Measurements from ENCODE around the gene MAML2.
"Not testable (repeated sequence)": the region's sequence is repeated elsewhere in the genome, so short reads cannot be mapped to it uniquely, and the experiment has no call there.

Gene MAML2

DNA sequence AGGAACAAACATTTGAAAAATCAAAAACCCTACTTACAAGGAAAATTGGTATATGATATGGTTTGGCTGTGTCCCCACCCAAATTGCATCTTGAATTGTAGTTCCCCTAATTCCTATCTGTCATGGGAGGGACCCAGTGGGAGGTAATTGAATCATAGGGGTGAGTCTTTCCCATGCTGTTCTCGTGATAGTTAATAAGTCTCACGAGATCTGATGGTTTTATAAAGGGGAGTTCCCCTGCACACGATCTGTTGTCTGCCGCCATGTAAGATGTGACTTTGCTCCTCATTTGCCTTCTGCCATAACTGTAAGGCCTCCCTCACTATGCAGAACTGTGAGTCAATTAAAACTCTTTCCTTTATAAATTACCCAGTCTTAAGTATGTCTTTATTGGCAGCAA lies 74.5 kb downstream of the MAML2 start:
- DNase-seq (ENCODE audit: low read depth), result not testable (repeated sequence)

DNA sequence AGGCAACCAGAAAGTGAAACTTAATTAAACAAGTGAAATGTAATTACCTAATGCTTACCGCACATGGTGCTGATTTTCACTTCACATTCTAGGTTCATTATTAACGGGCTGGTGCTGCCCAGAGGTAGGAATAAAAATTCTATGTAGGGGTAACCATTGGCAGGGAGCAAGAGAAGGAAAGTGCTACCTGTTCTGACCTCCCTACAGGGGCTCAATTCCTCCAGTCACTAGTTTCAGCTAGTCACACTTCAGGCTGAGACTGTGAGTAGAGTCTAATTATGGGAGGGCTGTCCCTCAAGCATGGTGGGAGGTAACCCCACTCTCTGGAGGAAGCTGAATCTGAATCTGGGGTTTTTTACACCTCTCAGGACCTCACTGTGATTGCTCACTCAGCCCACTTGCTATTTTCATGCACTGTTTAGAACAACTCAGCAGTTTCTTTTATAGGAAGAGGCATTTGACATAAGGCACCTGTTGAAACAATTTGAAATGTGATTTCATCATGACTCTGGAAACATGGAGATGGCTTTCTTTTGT lies 75.4 kb downstream of the MAML2 start:
- DNase-seq (ENCODE audit: low read depth), result peak; percentile 4

DNA sequence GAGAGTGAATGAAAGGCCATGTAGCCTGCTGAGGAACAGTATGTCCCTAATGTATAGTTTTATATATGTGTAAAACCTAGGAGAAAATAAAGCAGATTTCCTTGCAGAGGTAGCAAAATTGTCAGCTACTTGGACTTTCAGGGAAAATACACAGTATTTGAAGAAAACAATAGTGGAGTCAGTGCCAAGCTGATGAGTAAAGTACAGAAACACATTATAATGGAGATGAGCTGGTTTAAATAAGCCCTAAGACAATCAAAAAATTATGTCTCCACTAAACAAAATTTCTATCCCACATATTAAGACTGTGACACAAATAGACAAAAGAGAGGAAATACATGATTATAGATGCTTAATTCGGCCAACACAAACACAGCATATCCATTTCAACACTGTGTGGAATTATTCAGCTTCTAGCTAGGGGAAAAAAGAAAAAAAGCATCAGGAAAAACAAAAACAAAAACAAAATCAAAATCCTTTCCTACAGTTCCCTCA lies 75.9 kb downstream of the MAML2 start:
- DNase-seq (ENCODE audit: low read depth), result no peak

DNA sequence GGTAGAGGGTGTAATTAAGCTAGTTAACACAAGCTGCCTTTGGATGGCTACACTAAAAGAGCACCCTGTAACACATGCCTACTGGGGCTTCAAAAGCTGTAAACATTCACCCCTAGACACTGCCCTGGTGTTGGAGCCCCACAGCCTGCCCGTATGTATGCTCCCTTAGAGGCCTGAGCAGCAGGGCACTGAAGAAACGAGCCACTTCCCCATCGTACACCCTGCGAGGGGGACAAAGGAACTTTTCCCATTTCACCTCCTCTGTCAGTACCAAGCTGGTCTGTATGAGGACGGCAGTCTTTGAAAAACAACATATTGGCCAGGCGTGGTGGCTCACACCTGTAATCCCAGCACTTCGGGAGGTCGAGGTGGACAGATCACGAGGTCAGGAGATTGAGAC lies 77.0 kb downstream of the MAML2 start:
- DNase-seq (ENCODE audit: low read depth), result no peak

DNA sequence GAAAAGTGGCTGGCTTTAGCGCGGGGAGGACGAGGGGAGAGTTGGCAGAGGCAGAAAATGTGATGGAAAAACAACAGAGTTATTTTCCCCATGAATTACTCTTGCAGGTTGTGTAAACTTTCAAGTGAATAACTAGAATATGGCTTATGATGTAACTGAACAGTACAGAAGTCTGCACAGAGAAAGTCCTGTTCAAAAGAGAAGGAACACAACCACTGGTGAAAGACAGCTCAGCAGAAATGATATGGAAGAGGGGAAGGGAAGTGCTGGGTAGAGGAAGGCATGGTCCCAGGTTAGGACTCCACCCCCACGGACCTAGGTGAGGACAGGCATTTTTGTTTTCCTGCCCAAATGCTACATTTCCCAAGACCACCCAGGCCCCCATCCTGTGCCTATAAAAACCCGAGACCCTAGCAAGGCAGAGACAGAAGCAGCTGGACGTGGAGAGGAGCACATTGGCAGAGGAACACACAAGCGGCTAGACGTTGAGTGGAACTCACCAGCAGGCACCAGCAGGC lies 77.7 kb downstream of the MAML2 start:
- no peak for DNase-seq (ENCODE audit: low read depth)

DNA sequence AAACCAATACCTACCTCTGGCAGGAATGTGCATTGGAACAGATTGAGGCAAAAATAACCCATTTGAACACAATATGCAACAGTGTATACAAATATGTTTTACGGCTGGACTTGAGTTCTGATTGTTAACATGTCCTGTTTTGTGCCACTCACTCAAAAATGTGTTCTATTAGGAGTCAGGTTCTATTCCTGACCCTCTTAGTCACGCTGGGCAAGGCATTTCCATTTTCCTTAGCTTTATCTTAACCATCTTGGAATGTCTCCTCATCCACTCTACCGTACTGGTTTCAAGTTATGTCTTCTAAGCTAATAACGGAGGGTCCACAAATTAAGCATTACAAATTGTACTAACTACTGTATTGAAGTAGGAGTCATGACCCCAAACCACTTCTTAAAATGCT lies 78.6 kb downstream of the MAML2 start:
- DNase-seq (ENCODE audit: low read depth), result no peak

DNA sequence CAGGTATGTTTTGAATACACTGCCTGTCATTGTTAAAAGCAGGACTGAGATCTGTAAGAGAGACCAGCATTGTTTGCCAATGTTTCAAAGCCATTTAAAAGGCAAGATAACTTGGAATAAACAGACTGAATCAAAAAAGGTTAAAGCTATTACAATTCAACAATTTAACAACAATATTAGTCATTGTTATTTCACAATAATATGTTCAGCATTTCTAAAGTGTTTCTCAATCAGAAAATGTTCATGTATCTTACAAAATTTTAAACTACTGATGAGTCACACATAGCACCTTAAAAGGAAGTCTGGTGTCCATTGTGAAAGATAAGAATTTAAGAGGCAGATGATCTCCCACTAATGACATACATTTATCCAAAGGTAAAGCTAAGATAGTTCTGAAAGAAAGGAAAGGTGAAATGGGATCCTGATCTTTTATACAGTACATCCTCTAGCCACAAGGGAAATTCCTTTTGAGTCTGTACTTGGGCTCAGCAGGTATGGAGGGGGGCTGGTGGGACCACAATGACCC lies 79.7 kb downstream of the MAML2 start:
- DNase-seq (ENCODE audit: low read depth), result no peak

DNA sequence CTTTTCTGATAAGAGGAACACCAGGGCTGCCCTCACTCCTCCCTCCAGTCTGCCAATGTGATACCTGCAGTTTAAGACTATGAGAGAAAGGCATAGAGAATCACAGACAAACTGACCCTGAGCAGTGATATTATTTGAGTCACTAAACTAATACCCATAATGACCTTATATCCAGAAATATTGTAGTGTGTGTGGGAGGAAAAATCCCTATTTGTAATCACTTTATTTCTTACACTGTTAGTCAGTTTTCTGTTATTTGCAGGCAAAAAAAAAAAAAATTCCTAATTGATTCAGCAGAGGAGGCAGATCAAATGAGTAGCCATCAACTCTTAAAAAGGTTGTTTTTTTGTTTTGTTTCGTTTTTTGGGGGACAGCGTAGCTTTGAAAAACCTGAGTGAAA lies 82.5 kb downstream of the MAML2 start:
- no peak for DNase-seq (ENCODE audit: low read depth)

DNA sequence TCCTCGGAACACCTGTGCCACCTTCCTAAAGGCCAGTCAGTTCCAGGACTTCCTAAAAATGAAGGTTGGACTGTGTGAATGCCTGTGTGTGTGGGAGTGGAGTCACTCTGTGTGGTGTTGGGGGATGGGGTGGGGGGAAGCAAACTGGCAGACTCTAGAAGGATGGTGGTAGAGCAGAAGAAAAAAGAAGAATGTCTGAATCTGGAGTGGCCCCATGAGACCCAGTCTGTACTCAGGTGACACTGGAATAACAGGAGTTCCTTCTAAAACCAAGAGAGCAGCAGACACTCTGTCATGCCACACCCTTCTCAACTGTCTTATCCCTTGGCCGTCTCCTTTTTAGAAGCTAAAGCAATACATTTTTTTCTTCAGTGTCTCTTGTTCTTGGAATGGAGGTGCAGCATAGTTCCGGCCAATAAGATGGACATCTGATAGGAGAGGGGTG lies 82.9 kb downstream of the MAML2 start:
- no peak for DNase-seq (ENCODE audit: low read depth)

DNA sequence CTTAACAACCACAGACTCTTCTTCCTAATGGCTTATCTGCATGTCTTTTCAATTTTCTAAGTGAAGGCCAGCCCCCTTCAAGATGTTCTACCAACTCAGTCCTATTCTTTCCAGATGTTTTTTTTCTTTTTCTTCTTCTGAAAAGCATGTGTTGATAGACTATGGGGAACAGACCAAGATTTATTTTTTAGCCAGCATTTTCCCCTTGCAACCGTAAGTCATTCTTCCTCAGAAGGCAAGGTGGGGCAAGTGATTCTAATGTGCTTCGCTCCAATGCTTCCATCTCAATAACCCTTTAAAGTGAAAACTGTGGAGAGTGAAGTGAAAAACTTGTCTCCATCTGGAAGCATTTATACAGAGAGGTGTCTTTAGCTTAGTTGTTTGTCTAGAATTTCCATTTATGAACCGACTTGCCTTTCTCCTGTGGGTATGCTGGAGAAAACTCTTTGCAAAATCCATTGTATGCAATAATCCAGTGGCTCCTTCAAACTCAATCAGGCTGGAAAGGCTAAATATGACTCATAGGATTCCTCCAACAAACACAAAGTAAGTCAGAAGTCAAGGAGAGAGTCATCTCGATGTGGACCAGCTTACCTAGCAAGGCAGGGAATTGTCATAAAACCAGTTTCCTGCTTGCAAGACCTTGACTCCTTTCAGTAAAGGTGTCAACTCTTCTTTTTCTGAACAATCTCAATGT lies 83.7 kb downstream of the MAML2 start:
- DNase-seq (ENCODE audit: low read depth), result no peak

DNA sequence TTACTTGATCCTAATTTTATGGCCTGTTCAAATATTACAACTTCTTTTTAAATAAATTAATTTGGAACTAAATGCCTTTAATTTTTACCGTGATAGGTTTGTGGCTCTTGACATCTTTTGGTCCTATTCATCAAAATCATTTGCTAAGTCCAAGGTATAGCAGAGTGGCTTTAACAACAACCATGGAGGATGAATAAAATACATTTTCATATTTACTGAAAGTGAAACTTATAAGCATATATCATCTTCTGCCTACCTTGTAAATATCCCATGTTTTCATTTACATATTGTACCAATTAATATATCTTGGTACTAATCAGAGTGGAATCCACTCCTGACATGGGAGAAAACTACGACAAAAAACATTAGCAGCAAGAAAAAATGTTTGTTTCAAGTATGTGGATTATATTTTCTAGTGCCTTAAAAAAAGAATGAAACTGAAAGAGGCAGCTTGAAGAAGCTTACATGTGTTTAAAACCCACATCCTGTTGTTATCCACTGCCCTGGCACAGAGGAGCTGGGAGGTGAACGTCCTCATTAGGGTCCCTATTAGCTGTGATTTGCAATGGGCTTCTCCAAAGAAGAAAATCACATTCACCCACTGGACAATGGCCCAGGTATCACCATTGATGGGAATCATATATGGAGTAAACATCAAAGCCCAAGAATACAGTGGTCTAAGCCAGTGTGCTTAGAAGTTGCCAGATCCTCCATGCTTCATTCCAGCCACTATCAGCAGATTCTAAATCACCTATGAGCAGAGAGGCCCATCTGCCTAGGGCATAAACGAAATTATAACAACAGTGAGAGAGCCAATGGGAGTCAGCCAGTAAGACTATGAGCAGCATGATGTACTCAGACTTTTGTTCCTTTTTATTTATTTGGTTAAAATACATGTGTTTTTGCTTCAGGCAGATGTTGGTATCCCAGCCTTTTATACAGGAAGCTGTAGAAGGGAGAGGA lies 84.7 kb downstream of the MAML2 start:
- DNase-seq (ENCODE audit: low read depth), result peak; percentile 23

DNA sequence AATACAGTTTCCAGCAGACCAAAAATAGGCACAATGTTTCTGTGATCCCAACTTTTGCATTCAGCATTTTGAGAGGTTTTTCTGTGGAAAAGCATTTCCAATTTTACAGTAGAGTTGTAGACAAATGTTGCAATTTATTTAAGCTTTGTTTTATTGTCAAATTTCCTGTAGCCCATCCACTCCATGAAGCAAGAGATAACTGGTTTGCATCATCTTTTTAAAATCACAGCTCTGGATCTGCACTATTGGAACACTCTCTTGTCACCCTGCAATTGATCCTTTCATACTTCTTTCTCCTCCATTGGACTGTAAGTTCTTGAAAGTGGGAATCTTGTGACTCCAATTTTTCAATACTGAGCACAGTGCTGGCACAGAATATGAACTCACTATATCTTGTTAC lies 86.0 kb downstream of the MAML2 start:
- DNase-seq (ENCODE audit: low read depth), result no peak

DNA sequence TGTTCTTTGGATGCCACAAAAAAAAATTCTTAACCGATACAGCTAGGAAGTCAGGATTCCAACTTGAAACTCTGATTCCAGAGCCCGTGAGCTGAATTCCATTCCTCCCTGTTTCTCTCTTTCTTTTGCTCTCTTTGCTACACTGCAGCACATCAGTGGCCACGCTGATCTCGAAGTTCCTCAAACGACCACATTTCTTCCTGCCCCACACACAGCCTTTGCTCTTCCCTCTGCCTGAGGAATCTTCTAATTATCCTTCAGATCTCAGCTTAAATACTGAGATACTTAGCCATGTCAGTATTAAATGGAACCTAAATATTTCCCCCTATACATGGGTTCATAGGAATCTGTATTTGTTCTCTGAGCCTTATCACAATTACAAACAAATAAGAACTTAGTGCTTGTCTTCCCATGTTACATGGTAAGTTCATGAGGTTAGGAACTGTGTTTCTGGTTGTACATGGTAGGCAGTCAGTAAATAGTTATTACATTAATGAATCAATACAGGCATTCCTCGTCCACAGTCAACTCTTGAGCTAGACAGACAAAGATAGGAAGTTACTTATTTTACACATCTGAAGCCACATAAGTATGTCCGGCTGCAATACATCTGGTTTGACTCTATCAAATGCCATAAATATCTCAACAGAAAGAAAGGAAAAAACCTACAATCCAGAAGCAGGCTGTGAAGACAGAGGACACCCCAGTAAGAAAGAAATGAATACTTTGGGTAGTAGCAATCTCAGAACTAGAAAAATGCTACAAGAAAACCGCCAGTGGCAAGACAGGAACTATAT lies 86.6 kb downstream of the MAML2 start:
- no peak for DNase-seq (ENCODE audit: low read depth)

DNA sequence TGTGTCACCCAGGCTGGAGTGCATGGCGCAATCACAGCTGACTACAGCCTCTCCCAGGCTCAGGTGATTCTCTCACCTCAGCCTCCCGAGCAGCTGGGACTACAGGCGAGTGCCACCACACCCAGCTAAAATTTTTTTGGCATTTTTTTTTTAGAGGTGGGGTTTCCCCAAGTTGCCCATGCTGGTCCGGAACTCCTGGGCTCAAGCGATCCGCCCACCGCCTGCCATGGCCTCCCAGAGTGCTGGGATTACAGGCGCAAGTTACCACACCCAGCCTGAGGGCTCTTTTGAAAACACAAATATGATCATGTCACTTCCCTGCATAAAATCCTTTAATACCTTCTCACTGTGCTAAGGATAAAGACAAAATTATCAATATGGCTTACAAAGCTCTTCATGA lies 88.1 kb downstream of the MAML2 start:
- no peak for DNase-seq (ENCODE audit: low read depth)

DNA sequence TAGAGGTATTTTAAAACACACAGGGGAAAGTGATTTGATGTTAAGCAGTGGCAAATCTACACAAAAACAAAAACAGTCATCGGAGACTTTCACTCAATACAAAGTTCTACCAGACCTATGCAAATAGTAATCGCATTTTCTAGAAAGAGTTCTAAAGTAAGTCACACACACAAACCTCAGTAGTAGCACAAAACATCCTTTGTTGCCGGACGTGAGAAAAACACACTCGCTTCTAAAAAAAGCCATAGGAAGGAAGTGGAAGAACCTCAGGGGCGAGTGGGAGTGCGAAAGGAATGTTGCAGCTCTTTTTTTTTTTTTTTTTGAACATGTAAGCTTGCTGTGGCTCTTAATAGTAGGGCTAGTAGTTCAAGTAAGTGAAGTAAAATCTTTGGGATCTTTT lies 88.9 kb downstream of the MAML2 start:
- DNase-seq (ENCODE audit: low read depth), result no peak

DNA sequence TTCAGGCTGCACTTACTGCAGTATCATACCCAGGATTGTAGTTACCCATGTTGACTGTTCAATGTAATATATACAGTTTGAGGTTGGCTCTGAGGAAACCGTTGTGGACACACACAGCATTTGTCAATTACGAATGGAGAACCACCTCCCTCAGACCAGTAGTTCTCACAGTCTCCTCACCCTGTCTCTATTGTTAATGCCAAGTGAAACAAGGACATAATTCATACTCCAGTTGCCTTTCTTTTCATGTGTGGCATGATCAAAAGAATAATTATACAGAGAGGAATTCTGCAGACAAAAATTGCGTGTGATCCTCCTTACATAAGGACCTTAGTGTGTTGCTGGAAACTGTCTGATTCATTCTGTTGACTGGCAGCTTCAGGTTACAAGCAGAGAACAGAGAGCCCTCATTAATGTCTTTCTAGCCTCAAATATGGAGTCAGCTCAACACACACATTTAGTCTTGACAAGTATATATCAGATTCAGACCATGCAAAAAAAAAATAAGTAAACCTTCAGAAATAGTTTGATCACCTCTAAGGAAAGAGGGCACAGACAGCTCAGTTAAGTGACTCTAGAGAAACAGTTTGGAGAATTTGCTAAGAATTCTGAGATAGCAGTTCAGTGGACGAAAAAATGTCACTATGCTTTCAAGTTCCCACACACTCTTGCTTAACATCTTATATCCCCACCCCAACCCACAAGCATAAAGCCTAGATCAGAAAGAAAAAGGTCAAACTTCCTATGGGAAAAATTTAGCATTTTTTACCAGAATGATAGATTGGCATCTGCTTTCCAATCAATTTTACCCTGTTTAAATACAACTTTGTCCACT lies 96.1 kb downstream of the MAML2 start:
- no peak for DNase-seq (ENCODE audit: low read depth)

DNA sequence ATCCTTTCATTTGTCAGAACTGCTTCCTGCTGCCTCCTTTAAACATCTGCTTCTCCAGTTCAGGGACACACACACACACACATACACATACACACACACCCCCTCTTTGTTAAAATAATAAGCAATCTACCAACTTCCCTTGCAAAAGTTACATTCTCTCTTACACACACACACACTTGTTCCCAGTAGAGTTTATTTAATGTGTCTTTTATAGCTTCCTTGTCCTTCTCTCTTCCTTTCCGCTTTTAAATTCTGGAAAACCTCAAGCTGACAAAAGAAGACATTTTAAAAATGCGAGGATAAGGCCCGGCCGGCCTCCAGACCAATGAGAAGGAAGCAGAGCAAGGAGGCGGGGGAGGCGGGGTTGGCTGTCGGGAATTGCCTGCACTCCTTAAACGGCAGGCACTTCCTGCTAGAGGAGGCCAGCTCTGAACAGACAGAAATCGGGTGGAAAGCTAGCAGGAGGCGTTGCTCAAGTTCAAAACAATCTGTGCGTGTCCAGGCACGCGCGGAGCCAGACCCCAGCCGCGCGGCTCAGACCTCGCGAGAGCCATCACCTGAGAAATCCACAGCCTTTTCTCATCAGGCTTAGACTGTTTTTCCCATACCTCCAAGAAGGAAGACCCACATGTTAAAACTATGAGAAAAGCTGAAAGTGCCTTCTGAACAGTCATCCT lies 99.9 kb downstream of the MAML2 start:
- peak; percentile 47 for DNase-seq (ENCODE audit: low read depth)

DNA sequence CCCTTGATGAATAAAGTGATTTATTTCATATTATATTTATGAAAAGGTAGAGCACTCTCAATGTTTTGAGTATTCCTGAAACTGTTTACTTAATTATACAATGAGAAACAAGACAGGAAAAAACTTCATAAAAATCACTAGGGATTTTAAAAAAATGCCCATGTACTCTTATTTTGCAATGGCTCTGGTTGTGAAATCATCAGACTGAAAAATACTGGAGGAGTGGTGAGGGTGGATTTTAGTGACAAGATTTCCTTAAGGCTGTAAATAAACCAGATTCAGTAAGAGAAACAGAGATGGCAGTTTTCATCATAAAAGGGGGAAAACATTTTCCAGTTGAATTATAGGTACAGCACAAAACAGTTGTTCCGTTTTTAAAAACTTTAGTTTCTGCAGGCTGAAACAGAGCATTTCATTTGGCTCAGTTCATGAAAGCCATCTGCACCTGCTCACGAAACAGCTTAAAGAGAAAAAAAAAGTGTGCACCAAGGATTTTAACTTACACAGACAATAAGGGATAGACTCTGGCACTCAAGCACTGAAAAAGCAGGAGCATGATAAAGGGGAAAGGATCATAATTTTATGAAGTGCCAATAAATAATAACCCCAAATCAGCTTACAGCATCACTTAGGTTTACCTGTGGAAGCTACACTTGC lies 100.7 kb downstream of the MAML2 start:
- no peak for DNase-seq (ENCODE audit: low read depth)

DNA sequence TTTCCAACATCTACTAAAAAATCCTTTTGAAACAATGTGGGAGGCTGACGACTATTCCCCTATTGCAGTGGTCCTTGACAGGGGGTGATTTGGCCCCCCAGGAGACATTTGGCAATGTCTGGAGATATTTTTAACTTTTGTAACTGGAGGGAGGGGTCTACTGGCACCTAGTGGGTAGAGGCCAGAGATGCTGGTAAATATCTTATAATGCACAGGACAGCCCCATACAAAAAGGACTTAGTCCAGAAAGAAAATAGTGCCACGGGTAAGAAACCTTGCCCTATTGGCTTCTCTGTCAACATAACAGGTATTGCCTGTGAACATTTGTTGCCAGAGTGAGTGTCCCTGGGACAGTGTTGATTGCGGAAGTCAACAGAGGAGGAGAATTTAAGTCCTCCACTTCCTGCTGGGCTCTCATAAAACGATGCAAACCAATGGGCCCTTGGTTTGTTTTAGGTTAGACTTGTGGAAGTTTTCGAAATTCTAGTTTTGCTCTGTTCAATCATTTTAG lies 101.6 kb downstream of the MAML2 start:
- DNase-seq (ENCODE audit: low read depth), result no peak
